GM19240 (cell line): ENCODE measurements around the gene SLC4A7.
"Not testable (repeated sequence)": the region's sequence is repeated elsewhere in the genome, so short reads cannot be mapped to it uniquely, and the experiment has no call there.

Experiments used
- DNase-seq: peaks from one replicate; pipeline ENCODE4 v3.0.0; 2011; ENCODE audit warnings: low spot score; ENCODE audit not compliant: insufficient read length

The SLC4A7 gene

DNA sequence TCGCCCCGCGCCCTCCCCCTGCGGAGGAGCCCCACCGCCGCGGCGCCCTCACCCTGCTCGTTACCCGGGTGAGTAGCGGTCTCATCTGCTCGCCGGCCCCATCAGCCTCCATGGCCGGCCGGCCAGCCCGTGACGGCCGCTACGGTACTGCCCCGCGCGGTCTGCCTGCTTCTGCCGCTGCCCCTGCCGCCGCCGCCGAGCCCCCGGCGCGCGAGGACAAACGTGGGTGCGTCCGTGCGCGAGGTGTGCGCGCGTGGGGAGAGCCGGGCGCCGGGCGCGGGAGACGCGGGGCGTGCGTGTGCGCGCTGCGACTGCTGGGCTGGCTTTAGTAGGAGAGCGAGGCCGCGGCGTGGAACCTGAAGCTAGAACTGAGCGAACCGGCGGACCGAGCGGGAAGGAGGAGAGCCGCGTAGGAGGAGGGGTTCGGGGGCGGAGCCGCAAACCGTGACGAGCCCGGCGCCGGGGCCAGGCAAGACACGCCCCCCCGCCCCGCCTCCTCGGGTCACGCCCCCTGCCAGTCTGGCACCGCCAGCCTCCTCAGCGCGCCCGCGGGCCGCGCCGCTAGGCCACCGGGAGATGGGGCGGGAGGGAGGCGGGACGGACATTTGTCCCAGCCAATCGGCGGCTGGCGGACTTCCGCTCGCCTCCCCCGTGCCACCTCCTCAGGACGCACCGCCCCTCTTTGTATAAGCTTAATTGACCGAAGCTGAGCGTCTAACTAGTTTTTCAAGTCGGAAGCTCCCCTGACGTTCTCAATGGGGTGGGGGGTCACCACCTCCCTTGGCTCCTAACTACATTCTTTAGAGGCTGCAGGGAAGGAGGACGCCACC lies at the start of gene SLC4A7:
TSS of gene SLC4A7 (minus strand) at position 370 of the 830 bp plus-strand sequence. CDS start at position 112, 258 bp downstream.
- peak; percentile 85 for DNase-seq

DNA sequence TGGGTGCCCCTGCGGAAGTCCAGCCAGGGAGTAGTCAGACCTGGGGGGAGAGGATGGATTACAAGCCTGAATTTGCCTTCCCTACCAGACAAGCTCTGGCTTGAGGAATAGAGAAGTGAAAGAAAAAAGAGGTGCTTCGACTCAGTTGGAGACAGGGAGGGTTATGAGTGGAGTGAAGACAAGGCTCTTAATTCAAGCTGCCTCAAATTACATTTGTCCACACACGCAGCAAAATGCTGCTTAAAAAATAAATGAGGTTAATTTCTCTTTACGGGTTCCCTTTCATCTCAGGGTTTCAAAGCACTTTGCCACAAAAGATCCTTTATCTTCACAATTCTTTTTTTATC lies 49.0 kb upstream of the SLC4A7 start:
- DNase-seq = no peak

DNA sequence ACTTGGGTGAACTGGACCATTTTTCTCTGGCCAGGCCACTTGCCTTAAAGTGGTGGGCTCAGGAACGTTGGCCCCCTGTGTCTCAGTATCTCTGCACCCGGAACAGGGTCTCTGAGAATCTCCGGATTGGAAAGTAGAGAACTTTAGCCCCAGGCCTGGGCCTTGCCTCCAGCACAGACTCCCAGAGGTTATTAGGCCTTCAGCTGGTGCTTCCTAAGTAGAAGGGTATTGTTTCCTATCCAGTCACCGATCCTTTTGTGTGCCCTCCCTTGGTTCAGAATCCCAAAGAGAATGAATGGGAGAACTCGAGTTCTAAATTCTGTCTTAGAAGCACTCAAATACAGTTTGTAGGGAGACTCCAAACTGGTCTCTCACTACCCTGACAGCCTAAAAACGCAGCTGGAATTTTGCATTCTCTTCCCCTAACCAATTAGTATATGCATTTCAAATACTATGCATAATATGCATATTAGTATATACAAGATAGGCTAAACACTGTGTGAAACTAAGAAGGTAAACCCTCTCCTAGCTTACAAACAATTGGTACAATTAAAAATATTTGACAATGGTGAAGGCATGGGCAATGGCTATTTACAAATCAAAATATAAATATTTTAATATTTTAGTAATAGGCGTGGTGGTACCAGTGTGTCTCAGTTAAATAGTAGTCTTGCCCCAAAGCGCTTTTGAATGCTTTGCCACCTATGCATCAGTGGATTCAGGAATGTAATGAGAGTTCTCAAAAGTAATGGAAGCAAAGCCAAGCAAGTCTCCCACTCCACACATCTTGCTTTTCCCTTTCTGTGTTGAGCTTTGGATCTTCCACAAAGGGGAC lies 48.5 kb upstream of the SLC4A7 start:
- no peak for DNase-seq

DNA sequence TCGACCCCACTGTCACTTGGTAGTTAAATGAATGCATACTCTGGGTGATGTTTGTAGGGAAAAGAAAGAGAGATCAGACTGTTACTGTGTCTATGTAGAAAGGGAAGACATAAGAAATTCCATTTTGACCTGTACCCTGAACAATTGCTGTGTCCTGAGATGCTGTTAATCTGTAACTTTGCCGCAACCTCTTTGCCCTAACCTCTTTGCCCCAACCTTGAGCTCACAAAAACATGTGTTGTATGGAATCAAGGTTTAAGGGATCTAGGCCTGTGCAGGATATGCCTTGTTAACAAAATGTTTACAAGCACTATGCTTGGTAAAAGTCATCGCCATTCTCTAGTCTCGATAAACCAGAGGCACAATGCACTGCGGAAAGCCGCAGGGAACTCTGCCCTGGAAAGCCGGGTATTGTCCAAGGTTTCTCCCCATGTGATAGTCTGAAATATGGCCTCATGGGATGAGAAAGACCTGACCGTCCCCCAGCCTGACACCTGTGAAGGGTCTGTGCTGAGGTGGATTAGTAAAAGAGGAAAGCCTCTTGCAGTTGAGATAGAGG lies 47.1 kb upstream of the SLC4A7 start:
- not testable (repeated sequence) for DNase-seq

DNA sequence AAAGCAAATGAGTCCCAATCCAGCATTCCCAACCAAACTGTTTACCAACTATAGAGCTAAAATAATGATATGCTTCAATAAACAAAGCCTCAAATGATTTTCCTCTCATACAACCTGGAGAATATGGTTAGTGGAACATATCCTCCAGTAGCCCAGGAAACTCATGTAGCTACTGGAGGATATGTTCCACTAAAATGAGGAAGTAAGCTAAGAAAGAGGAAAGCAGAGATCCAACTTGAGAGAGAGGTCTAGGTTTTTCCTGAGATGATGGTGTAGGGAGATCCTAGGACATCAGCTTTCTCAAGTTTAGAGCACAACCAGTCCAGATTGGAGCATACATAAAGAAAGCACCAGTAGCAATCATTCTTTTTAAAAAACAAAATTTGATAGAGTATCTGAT lies 44.6 kb upstream of the SLC4A7 start:
- no peak for DNase-seq

DNA sequence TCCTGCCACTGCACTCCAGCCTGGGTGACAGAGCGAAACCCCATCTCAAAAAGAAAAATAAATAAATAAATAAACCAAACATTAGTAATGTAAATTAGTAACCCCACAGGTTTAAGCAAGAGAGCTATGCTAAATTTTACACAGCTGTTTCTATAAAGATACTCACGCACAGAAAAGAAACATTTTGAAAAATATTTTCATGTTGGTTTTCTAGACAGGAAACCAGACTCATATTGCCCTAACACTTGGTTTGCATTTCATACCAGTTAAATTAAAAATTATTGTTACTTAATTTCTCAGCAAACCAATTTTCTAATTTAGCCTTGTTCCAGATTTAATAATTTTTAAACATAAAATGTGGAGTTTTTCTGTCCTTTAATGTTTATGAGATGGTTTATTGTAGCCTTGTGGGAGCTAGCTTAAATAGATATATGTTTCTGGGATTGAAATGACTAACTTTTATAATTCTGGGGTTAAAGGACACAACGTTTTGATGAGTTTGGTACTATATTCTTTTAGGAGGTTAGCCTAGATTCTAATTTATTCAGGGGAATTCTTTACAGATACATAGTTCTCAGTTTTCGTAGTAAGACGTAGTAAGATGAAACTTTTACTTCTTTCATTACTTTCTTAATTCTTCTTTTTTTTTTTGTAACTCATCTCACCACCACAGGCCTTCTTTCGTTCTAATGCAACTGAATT lies 42.6 kb upstream of the SLC4A7 start:
- DNase-seq = no peak

DNA sequence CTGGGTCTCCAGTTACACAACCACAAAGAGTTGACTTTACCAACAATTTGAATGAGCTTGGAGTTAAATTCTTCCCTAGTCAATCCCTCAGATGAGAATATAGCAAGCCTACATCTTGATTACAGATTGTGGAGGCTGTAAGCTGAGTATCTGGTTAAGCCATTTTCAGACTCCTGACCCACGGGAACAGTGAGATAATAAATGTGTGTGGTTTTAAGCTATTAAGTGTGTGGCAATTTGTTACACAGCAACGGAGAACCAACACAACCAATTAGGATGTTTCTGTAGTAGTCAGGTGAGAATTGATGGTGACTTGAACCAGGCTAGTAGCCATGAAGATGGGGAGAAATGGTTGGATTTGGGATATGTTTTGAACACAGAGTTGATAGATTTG lies 37.7 kb upstream of the SLC4A7 start:
- DNase-seq = no peak

DNA sequence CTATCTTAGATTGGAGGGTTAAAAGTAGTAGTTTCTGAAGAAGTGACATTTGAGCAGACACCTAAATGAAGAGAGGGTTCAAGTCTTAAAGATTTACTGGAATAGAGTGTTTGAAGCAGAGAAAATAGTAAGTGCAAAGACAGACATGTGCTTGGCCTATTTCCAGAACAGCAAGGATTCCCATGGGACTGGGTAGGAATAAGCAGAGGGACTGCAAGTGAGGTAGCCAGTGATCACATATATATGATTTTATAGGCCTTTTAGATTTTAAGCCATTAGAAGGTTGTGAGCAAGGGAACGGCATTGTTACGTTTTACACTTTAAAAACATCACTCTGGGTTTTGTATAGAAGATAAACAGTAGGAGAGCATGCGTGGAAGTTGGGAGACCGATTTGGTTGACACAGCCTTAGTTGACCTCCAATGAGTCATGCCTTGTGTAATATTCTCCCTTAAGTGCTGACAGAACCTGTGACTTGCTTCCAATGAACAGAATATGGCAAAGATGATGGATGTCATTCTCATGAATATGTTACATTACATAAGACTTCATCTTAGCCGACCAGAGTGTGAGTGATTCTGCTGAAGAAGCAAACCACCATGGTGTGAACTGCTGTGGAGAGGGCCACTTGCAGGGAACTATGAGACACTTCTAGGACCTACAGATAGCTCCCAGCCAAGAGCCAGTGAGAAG lies 37.1 kb upstream of the SLC4A7 start:
- DNase-seq = no peak

DNA sequence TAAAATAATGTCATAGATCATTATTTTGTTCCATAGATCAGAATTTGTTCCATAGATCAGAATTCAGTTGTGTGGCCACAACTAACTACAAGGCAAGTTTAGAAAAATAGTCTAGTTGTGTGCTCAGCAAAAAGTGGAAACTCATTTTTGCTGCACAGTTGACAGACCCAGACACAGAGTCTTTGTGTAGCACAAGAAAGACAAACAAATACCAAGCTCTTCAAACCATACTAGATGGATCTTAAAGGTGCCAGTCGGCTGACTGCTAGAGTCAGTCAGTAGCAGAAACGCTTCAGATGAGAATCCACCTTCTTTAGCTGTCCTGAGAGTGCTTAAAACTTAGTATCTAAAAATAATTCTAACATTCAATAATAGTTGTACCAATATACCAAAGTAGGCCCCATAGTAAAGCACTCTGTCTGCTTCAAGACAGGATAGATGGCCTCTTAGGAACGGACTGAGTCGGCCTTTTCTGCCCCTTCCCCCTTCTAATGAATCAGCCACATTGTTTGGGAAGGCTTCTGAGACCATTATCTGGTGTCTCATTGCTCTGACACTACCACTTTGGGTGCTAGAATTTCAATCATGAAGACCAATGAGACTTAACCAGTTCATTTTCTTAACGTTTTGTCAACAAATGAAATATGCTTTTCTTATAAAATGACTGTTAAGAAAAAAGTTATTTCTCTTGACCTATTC lies 27.7 kb upstream of the SLC4A7 start:
- no peak for DNase-seq

DNA sequence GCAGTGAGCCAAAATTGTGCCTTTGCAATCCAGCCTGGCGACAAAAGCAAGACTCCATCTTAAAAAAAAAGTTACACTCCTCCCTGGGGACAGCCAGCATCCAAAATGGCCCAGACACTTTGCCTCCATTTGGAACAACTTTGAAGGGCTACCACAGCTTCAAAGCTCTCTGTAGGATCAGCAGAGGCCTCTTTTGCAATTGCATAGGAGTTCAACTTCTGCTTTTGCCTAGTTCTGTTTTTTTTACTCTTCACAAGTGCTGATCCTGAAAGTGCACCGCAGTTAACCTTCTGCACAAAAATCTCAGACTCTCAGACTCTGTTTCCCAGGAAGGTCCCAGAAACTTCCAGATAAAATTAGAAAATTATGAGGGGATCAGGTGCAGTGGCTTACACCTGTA lies 25.2 kb upstream of the SLC4A7 start:
- no peak for DNase-seq

DNA sequence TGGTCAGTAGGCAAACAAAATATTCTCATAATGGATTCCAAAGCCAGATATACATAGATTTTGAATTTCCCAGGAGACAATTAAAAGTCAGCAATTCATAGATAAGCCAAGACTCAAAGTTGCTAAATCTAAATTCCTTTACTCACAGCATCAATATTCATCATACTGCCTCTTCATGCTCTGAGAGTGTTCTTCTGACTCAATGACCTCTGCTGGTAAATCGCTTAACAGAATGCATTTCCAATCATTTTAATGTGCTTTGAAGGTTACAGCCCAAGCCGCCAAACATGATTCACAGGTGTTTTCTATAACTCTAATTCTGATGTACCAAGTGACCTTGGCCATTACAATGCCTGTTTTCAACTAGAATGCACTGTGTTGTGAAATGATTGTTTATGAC lies 24.2 kb upstream of the SLC4A7 start:
- DNase-seq = no peak

DNA sequence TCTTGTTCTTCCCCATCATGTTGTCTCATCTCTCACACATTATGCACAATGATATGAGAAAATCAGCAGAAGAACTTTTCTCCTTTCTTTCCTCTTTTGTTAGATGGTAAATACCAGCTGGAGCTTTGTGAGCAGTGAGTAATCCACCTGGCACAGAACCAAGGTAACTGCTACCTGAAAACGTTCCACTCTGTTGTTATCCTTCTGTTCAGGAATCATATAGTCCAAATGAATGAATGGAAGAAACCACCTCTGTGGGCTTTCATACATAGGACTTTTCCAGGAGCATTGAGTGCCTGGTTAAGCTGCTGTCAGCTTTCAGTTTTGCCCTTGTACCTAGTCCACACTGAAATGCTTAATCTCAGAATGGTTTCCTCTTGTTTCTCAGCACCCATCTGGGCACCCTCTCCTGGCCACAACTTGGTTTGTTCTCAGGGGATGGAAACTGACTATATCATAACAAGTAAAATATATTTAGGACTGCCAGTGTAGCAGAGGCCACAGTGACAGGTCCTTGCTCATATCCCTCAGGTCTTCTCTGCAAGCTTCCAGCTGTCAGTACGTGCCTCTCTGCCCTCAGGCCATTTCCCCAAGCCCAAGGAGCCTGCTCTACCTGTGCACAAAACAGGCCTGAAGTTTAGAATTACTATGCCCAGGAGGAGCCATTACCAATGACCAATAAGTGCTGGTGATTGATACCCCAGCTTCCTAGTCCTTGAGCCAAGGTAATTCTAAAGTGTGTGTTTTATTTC lies 23.5 kb upstream of the SLC4A7 start:
- no peak for DNase-seq

DNA sequence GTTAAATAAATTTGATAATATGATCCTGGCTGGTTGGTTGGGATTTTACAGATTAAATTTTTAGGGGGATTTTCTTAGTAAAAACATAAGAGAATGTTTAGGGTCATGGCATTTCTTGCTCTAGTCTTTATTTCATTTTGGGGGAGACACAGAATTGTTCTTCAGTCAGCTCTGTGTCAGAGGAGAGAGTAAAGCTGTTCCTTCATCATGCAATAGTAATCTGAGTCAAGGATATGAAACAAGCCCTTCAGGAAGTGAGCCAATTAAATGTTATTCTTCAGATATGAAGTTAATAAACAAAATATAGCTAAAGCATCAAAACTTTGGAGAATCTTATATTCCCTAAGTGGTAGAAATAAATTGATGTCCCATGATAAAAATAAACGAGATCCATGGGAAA lies 22.9 kb upstream of the SLC4A7 start:
- no peak for DNase-seq

DNA sequence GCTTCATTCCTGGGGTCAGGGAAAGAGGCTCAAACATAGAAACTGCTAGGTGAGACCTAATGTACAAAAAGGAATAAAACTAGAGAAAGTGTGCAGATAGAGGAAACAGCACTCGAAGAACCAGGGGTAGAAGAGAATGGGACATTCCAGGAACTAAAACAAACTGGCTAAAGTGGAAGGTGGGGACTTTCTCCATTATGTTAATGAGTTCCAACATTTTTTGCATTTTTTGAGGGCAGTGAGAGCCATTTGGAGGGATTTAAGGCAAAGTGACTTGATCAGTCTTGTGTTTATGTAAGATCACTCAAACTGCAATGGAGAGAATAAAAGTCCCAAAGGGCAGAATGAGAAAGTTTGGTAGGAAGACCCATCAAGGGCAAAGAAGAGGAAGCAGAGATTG lies 20.6 kb upstream of the SLC4A7 start:
- no peak for DNase-seq

DNA sequence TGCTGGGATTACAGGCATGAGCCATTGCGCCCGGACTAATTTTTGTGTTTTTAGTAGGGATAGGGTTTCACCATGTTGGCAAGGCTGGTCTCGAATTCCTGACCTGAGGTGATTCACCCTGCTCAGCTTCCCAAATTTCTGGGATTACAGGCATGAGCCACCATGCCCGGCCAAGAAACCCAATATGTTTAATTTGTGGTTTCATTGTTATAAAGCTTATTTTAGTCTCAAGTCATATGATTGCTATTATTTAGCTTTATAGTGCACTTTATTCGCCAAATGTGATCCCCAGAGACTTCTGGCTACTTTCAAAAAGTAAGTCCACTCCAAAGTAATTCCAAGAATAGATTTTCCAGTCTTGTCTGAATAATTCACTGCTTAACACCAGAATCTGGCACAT lies 19.3 kb upstream of the SLC4A7 start:
- no peak for DNase-seq

DNA sequence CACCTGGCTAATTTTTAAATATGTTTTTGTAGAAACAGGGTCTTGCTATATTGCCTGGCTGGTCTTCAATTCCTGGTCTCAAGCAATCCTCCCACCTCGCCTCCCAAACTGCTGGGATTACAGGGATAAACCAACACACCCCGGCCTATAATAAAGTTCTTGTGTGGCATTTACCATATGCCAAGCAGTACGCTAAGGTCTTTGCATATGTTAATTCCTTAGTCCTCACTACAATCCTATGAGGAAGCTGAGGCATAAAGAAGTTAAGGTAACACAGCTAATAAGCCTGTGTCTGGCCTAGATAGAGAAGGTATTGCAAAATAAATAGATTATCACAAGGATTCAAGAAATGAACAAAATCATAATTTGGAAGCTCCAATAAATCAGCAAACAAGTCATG lies 17.6 kb upstream of the SLC4A7 start:
- DNase-seq = no peak

DNA sequence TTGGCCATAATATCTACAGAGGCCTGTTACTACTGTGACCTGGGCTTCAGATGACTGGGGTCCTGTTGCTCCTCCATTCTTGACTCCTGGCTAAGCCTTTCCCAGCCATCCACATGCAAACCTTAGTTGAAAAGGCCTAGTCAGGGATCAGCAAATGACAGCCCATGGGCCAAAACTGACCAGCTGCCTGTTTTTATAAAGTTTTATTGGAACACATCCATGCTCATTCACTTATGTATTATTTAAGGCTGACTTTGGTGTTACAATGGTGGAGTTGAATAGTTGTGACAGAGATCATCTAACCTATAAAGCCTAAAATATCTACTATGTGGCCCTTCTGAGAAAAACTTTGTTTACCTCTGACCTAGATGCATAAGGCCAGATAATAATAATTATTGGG lies 16.8 kb upstream of the SLC4A7 start:
- no peak for DNase-seq

DNA sequence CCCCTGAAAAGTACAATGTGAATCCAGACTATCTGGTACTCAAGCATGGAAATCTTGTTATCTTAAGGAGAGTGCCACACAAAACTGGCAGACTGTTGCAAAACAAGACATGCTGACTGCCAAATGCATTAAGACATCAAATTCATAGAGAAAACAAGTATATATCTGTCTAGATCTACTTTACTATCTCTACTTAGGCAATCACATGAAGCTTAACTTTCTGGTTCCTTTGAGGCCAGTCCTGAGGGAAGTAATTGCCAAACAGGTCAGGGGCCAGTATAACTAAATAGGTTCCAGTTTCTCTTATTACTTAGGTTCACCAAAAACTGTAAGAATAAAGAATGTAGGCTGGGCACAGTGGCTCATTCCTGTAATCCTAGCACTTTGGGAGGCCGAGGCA lies 15.9 kb upstream of the SLC4A7 start:
- DNase-seq = no peak

DNA sequence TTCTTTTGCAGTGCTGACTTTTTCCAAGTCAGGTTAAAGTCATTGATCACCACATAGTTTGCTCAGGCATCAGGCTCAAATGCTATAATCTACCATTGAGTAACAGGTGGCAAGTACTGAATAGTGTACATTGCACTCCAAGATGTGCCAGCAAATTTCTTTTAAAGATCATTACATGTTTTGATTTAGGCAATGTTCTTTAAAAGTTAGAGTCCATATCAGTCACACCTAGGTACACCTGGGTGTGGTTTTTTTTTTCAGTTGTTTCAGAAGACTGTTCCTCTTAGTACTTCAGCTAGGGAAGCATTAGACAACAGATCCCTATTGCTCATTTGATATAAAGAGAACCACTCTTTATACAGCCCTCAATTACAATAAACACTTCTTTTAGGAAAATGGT lies 10.6 kb upstream of the SLC4A7 start:
- DNase-seq = no peak

DNA sequence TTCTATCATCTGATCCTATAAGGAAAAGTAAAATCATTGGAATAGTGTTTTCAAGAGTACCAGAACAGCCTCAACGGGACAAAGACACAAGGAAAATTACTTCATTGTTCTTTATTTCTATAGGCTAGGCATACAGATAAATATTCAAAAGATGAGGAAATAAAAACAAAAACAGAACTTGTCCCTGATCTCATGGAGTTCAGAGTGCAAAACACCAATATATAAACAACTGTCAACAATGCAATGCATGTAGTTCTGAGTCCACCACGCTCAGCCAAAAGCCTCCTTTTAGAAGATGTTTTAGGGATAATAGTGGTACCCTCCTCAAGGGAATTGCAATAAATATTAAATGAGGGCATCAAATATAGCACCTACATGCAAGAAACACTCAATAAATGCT lies 4.6 kb upstream of the SLC4A7 start:
- DNase-seq = no peak
